Hepatic stellate cell (primary cell): Measurements from ENCODE around the gene C15orf40.
"Not testable (repeated sequence)": the region's sequence is repeated elsewhere in the genome, so short reads cannot be mapped to it uniquely, and the experiment has no call there.

Source experiments
- DNase-seq: peaks from one replicate; pipeline ENCODE4 v3.0.0; 2011; ENCODE audit warnings: low spot score

Gene C15orf40

DNA sequence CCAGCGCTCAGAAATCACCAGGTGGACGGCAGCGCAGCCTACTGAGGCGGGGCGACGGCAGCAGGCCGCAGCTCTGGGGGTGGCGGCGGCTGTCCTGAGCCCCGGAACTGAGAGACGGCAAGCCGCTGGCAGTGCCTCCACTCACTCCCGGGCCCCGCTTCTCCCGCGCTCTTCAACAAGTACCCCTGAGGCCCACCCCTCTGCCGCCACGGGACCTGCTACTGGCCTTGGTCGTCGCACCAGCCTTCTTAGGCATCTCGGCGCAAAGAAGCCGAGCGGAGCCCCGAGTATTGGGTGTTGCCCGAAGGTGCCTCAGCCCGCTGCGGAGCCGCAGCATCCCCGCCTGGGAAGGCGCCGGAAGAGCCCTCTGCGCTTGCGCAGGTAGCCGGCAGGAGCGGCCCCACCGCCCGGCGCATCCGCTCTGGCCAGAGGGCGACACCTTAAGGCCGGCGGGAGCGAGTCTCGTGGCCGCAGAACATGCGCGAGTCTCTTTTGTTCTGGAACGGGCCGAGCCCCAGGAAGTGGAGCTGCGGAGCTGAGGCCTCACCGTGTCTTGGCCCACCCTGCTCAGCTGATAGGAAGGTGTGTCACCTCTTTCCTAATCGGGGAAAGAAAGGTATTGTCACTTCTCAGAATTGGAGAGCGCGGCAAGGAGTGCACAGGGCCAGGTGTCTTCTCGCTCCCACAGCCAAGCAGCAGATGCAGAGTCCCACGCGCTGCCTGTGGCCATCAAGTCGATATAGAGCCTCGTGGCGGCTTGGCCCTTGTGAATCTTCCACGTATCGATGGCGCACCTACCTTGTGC, at the start of gene C15orf40:
TSS of gene C15orf40 (minus strand) at position 369 of the 805 bp plus-strand sequence. CDS start at position 337, 32 bp downstream.
- DNase-seq: peak; percentile 95

DNA sequence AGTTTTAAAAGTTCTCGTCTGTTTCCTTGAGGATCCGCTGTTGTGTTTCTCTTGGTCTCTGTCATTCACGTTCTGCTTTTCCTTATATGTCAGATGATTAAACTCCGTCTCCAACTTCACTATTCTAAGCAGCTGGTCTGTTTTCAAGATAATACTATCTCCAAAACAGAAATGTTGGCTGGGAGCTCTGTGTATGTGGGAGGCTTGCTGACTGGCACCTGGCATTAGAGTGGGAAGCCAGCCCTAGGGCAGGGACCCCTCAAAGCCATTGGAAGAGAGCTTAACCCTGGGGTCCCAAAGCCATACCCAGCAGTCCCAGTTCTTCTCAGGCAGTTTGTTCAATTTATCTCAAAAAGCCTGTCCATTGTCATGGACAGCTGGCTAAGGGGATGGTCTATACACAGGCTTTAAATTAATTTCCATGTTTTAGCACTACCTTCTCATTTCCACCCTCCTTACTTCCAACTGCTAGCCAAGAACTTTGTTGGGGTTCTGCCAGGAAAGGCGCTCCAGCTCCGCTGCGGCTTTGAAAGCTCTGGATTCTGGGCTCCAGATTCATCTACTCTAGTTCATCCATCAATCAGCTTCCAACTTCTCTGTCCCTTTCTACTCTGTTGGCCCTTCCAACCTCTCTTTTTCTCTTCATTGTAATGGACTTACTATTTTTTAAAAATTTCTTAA, 46.4 kb upstream of the C15orf40 start:
- no peak for DNase-seq

DNA sequence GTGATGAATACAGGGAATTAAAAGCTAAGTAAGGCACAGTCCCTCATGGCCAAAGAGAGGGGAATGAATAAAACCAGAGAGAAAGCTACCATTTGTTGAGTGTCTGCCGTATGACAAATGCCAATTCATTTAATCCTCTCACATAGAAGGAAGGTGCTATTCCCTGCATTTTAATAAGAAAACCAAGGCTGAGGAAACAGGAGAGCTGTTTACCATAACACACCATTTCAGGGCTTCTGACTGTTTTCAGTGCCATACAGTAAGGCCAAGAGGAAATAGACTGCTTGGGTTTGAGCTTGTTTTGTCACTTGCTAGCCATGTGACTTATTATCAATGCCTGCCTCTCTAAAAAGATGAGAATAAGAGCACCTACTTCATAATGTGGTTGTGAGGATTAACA, 45.6 kb upstream of the C15orf40 start:
- no peak for DNase-seq

DNA sequence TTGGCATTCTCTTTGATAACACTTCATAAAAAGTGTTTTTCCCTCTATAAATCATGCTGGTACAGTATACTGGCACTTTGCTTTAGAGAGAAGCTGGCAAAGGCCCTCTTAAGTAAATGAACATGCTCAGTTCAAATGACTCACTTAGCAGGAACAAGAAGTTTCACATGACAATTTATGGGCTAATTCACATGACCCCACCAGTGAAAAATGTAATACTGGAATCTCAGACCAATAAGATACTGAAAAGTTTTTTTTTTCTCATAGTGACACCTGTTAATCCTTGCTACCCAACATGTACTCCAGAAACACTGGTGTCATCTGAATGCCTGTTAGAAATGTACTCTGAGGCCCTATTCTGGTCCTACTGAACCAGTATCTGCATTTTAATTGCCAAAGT, 41.7 kb upstream of the C15orf40 start:
- DNase-seq: no peak

DNA sequence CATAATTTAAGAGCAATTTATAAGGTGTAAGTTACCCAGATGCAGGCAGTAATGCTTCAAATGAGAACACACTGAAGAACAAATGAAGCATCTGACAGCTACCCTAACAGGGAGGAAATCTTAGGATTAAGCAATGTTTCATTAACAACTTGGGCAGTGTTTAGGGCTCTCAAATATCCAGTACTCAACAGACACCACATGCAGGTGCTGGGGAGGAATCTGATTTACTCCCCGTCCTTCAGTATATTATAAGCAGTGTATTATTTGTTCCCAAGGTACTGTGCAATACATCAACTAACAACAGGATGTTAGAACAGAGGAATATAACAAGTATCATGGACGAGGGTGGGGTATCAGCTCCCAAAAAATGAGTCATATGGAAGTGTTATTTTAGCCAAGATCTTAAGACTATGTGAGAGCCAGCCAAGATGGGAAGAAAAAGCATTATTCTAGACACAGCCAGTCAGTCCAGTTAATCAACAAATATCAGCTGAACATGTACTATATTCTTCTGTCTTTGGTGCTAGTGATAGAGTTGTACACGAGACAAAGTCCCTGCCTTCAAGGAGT, 35.2 kb upstream of the C15orf40 start:
- DNase-seq: peak; percentile 58

DNA sequence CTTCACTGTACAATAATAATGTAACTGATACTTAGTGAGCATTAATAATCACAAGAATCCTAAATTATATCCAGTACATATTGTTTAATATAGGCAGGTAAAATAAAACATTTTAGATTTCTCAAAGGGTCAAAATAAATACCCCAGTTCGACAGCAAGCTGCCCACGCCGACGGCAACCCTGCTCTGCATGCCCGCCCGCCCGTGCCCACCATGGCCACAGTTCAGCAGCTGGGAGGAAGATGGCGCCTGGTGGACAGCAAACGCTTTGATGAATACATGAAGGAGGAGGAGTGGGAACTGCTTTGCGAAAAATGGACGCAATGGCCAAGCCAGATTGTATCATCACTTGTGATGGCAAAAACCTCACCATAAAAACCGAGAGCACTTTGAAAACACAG, 32.7 kb upstream of the C15orf40 start:
- no peak for DNase-seq

DNA sequence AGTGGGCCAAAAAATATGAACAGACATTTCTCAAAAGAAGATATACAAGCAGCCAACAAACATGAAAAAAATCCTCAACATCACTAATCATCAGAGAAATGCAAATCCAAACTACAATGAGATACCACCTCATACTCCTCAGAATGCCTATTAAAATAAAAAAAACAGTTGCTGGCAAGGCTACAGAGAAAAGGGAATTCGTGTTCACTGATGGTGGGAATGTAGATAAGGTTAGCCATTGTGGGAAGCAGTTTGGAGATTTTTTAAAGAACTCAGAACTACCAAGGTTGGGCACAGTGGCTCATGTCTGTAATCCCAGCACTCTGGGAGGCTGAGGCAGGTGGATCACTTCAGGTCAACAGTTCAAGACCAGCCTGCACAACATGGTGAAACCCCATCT, 27.8 kb upstream of the C15orf40 start:
- DNase-seq: no peak

DNA sequence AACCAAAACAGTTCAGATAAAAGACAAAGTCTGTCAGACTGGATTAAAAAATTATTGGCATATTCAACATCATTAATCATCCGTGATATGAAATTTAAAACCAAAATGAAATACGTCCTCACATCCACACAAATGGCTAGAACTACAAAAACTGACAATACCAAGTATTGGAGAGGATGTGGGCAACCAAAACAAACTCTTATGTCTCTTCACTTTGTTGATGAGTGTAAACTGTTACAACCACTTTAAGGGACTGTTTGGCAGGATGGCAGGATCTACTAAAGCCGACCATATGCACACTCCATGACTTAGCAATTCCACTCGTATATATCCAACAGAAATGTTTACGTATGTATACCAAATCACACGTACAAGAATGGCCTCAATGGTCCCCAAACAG, 24.8 kb upstream of the C15orf40 start:
- DNase-seq: no peak

DNA sequence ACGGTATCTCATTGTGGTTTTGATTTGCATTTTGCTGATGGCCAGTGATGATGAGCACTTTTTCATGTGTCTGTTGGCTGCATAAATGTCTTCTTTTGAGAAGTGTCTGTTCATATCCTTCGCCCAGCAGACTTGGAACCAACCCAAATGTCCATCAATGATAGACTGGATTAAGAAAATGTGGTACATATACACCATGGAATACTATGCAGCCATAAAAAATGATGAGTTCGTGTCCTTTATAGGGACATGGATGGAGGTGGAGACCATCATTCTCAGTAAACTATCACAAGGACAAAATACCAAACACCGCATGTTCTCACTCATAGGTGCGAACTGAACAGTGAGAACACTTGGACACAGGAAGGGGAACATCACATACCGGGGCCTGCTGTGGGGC, 19.8 kb upstream of the C15orf40 start:
- DNase-seq: not testable (repeated sequence)

DNA sequence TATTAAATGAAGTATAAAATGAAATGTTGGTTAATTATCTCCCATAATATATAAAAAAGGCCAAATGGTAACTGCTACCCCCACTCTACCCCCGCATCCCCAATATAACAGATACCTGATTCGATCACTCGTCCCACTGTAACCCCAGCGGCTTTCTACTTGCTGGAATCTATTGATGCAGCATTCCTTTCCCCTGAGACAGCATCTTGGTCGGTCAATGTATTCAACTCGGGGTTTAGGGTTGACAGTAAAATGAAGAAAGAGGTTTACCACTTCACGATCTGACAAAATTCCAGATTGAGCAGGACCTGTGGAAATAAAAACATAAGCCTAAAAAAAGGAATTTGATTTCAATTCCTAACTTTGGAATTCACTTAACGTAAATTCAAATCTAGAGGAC, 18.6 kb upstream of the C15orf40 start:
- DNase-seq: peak; percentile 21

DNA sequence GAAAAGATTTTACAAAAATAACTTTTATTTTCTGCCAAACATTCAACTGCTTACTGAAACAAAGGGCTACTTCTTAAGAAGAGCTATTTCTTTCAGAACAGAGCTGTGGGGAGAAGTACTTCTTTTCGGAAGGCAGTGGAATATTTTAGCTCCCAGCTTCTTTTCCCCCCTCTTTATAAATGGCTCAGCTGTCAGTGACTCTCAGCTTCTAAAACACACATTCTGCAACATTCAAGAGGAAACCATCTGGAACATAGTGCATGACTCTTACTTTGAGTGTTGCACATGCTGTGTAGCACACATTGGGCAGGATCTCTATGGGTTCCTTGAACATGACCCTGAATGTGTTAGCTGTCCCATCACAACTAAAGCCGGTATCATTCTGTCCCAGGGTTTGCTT, 7.0 kb upstream of the C15orf40 start:
- no peak for DNase-seq

DNA sequence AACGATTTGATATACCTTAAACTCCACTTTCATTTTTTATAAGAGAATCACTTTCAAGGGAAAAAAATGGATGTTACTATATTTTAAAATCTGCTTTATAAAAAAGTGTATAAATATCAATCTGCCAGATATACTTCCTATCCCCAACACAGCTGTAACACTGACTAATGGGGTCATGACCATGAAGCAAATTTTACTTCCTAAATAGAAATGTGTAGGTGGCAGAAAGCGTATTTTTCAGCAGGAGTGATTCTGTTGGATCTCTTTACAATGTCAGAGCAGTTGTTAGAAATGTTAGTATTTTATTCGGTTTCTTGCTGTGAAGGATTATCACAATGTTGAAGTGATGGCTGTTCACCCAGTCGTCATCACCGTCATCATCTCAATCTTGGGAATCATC, 5.5 kb upstream of the C15orf40 start:
- no peak for DNase-seq

DNA sequence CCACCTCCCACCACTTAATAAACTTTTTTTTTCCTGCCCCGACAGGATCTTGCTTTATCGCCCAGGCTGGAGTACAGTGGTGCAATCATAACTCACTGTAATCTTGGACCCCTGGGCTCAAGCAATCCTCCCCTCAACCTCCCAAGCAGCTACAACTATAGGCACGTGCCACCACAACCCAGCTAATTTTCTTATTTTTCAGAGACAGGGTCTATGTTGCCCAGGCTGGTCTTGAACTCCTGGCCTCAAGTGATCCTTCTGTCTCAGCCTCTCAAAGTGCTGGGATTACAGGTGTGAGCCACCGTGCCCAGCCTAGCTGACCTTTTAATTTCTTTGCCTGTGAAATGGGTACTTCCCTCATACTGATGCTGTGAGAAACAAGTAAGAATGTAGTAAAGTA, 3.9 kb upstream of the C15orf40 start:
- DNase-seq: no peak

DNA sequence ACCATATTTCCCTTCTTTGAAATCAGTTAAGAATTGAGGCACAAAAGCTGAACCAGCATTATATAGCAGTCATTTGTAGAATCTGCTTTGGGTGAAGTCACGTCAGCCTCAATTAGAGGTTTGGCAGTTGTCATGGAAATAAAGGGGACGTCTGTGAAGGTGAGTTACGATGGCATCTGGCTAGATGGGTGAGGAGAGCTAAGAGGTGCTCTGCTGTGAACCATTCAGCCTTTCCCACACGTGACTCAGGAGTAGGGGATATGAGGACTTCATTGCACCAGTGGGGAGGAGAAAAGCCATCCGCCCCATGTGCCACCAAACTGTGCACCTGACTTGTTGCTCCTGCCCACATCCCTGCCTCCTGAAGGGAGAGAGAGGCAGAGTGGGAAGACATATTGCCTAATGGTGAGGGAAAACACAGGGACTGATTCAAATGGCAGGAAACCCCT, 2.8 kb upstream of the C15orf40 start:
- no peak for DNase-seq

DNA sequence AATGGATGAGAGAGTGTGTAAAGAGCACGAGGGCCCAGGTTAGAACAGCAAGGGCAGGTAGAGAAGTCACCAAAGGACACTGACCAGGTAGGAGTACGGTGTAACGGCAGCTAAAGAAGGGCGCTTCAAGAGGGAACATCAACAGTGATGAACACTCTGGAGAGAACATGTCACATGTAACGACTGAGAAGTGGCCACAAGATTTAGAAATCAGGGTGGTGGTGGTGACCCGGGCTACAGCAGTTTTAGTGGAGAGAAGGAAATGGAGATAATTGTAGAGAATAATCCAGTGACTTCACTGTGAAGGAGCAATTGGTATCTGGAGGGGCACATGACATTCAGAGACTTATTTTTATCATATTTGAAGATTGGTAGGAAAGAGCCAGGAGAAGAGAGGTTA, 1.2 kb upstream of the C15orf40 start:
- no peak for DNase-seq

DNA sequence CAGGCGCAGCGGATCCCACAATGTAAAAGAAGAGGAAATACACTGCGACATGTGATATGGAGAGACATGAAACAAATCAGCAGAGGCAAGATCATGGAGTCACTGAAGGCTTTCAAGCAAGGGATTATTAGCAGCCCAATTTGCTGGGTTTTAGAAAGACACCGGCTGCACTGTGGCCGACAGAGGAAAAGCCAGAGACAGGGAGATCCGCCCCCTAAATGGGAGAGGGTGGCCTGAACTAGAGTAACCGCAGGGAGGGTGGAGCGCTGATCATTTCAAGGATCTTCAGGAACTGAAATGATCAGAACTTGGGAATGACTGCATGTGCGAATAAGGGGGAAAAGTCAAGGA, 612 bp upstream of the C15orf40 start:
- DNase-seq: peak; percentile 15

DNA sequence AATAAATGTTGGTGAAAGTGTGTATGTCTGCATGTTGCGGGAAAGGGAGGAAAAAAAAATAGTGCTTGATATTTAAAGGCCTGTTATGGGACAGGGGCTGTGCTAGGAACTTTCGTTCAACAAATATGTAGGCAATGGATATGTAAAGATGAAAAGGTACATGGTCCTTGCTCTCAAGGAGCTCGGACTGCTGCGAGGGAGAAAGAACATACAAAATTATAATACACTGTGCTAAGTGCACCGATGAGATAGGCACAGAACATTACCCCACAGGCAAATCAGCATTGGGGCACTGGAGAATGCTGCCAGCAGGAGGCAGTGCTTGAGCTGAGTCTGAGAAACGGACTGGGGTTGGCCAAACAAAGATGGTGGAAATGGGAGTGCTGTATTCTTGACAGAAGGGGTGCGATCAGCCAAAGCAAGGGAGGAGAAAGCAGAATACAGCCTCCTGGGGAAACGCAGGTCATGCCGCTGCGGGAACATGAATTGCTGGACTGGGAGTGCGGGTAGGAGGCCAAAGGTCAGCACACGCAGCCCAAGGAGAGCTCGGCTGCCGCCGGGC, 649 bp downstream of the C15orf40 start:
- DNase-seq: peak; percentile 88

DNA sequence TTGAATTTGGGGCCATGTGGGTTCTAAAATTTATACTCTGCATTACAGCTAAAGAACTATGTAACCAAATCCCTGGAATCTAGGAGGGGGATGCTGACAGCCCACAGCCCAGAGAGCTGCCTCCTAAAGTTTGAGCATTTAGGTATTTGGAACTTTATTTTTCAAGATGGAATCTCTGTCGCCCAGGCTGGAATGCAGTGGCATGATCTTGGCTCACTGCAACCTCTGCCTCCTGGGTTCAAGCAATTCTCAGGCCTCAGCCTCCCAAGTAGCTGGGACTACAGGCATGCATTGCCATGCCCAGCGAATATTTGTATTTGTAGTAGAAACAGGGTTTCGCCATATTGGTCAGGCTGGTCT, 10.8 kb downstream of the C15orf40 start:
- not testable (repeated sequence) for DNase-seq

DNA sequence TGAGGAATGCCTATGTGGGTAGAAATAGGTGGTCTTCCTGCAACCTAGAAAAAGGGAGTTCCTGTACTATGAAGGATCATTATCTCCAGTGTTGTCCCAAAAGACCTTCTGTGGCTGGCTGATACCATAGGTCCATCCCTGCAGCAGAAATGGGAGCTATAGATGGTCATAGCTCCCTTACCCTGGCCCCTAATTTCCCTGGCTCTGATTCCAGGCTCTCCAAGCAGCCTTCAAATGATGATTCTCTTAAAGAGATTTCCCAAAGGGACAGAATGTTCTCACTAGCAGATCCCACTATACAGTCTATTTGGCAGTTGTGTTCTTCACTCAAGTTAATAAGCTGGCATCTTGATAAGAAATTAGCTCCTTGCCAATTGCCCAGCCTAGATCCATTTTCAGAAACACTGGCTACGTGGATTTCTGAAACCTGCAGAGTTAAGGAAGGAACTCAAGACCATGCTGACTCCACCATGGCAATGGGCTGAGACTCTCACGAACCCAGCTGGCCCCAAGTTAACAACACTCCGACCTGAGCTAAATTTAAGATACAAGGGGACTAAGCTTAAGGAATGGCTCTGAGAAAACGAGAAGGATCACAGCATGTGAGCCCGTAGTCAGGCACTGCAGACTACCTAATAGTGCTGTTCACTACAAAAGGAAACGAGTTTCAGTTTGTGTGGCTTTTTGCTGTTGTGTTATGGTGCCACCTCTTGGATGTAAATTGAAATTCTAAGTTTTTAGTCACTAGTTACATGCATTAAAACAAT, 11.4 kb downstream of the C15orf40 start:
- DNase-seq: peak; percentile 58

DNA sequence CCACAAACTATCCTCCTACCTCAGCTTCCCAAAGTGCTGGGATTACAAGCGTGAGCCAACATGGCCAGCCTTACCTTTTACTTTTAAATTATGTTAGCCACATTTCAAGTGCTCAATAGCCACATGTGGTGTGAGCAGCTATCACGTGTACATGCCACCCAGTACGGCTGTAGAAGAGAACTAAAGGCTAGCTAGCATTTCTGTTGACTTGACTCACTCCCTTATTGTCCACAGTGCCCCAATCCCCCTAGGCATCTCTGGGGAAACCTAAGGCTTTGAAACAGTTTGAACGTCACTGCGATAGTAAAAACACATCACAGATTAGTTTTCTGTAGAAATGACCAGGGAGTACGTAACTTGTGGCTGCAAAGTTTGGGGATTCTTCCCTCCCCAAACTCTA, 12.0 kb downstream of the C15orf40 start:
- no peak for DNase-seq

DNA sequence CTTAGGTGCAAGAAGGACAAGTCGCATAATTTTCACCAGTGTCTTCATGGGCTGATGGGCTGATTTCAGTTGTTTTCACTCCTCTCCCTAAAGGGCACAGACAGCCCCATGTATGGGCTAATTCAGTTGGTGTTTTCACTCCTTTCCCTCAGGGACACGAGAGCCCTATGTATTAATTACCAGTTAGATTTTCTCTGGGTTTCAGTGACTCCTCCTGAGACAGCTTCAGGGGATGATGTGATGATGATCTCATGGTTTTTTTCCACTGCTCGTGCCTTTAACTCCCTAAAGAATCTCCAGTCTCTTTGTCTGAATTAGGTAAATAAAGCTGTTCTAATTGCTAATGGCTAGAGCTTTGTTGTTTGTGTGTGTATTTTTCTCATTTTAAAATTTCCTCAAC, 15.5 kb downstream of the C15orf40 start:
- DNase-seq: no peak

DNA sequence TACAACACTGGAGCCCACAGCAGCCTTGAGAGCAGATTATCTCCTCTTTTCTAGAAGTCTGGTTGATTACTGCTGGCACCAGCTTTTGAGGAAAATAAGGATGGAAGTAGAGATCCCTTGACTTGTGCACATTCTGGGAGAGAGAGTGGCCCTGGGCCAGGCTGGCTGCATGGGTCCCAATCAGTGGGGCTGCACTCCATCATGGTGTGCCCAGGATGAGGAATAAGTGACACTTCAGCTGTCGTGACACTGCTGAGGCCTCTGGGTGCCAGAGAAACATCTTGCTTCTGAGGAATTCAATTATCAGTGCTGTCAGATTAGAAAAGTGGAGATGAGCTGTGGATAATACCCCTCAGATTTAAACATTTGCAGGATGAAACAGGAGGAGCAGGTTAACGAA, 16.4 kb downstream of the C15orf40 start:
- DNase-seq: no peak
